K562 (cell line): ENCODE data around the gene HMCES. TPM values are rescaled to one million over a fixed set of nuclear protein-coding genes. Genes with fewer than 3 reads are reported as not detected.
A peak's percentile ranks its signal among the peaks of the same experiment; 100 is the strongest.

Experiments
- ATAC-seq: fragments of 200-7000 bp; cut with Tn5 transposase; 3 replicates; pipeline ENCODE4 v1.9.1; 2020; ENCODE audit warnings: moderate library complexity
- BruUV-seq: library from RNA; stranded (reverse); fragments of 400-500 nt; replicated peaks from 2 replicates; lab custom pipeline; 2021; lab: Mats Ljungman, UMichigan
- CTCF ChIA-PET: fragments of 300-600 bp; formaldehyde crosslinking; extraction: SDS; loops from one replicate; lab custom pipeline; 2021; ENCODE audit warnings: low intra/inter-chr PET ratio; lab: Yijun Ruan, JAX
- POLR2A ChIA-PET: fragments of 300-600, 350-650 bp; sonication (Branson Sonifier 250); formaldehyde crosslinking; extraction: SDS; loops from one replicate; lab custom pipeline; 2021; ENCODE audit warnings: antibody characterized with exemption, inconsistent platforms; lab: Yijun Ruan, JAX
- DNase-seq, 4 experiments: peaks; one replicate each; pipeline versions ENCODE4 v3.0.0 to v3.0.0-alpha.2; 2011 to 2018; ENCODE audit warnings: low spot score in 3 of 4, mixed read lengths in 3 of 4; ENCODE audit errors: extremely low read depth in 1 of 4
- FAIRE-seq: peaks from 2 replicates; lab custom pipeline; 2011; peaks lifted over from hg19 to GRCh38; lab: Jason Lieb, UNC
- H2AFZ ChIP-seq: 2 replicates; pipeline ENCODE4 v1.6.0; 2011; ENCODE audit warnings: low read depth, low read length, control low read depth, inconsistent platforms
- H3K27ac ChIP-seq: fragments of 200-600 bp; 3 replicates; pipeline ENCODE4 v1.8.0; 2011; ENCODE audit warnings: low read depth, mild to moderate bottlenecking, control low read depth, inconsistent platforms, low read length, moderate library complexity, mixed read lengths; ENCODE audit errors: extremely low read depth
- H3K27me3 ChIP-seq, 2 experiments: fragments of 300-600 bp in 1 of 2; 2 replicates in 1 of 2; 3 replicates in 1 of 2; pipeline versions ENCODE4 v1.6.0 to v1.8.0; 2011; ENCODE audit warnings: inconsistent platforms in 2 of 2, low read length in 2 of 2, mild to moderate bottlenecking in 1 of 2, mixed read lengths in 1 of 2, moderate library complexity in 1 of 2; ENCODE audit not compliant: control insufficient read depth in 2 of 2, insufficient read depth in 2 of 2
- H3K36me3 ChIP-seq: fragments of 300-600 bp; 3 replicates; pipeline ENCODE4 v1.8.0; 2011; ENCODE audit warnings: mild to moderate bottlenecking, low read length, inconsistent platforms; ENCODE audit not compliant: control insufficient read depth, insufficient read depth
- H3K4me1 ChIP-seq, 2 experiments: fragments of 200-600 bp in 1 of 2; replicated peaks in 1 of 2; 2 replicates in 1 of 2; 3 replicates in 1 of 2; pipeline versions ENCODE4 v1.5.1 to v1.8.0; 2011; ENCODE audit warnings: inconsistent platforms in 2 of 2, low read length in 2 of 2, mild to moderate bottlenecking in 1 of 2, mixed read lengths in 1 of 2, moderate library complexity in 1 of 2; ENCODE audit not compliant: control insufficient read depth in 2 of 2, insufficient read depth in 2 of 2
- H3K4me2 ChIP-seq: 2 replicates; pipeline ENCODE4 v1.6.1; 2011; ENCODE audit warnings: low read length, control low read depth, inconsistent platforms, mixed read lengths; ENCODE audit not compliant: insufficient read depth
- H3K4me3 ChIP-seq: fragments of 200-600 bp; sonication (generic), shearing (Covaris generic); 2 replicates; pipeline ENCODE4 v1.5.1; 2016; ENCODE audit warnings: control low read depth, inconsistent platforms
- H3K79me2 ChIP-seq: fragments of 200-600 bp; 3 replicates; pipeline ENCODE4 v1.8.0; 2011; ENCODE audit warnings: low read length, inconsistent platforms; ENCODE audit not compliant: control insufficient read depth, insufficient read depth
- H3K9ac ChIP-seq, 2 experiments: 2 replicates each; pipeline versions ENCODE4 v1.6.0 to v1.6.1; 2011; ENCODE audit warnings: low read depth in 2 of 2, low read length in 2 of 2, control low read depth in 1 of 2, inconsistent platforms in 1 of 2, mild to moderate bottlenecking in 1 of 2, mixed read lengths in 1 of 2; ENCODE audit not compliant: insufficient read depth in 1 of 2
- H3K9me1 ChIP-seq: one replicate; pipeline ENCODE4 v1.6.0; 2011; ENCODE audit warnings: inconsistent platforms, mild to moderate bottlenecking, low read length, moderate library complexity; ENCODE audit not compliant: control insufficient read depth, insufficient read depth
- H3K9me3 ChIP-seq: replicated peaks from 2 replicates; pipeline ENCODE4 v1.5.1; 2011; ENCODE audit warnings: low read depth, low read length, inconsistent platforms; ENCODE audit not compliant: control insufficient read depth, insufficient read depth
- H4K20me1 ChIP-seq: replicated peaks from 2 replicates; pipeline ENCODE4 v1.6.1; 2011; ENCODE audit warnings: low read length, inconsistent platforms, mixed read lengths; ENCODE audit not compliant: control insufficient read depth, insufficient read depth
- MCM2 ChIP-seq: fragments of 450-650 bp; IDR thresholded peaks from 2 replicates; pipeline ENCODE4 v1.6.1; 2017; ENCODE audit warnings: low read depth, mild to moderate bottlenecking
- SP2 ChIP-seq: IDR thresholded peaks from 2 replicates; pipeline ENCODE4 v1.6.1; 2011; ENCODE audit warnings: mild to moderate bottlenecking, low read depth, low read length, moderate library complexity; ENCODE audit not compliant: poor library complexity, severe bottlenecking; ENCODE audit errors: extremely low read depth
- SPI1 ChIP-seq: IDR thresholded peaks from 2 replicates; pipeline ENCODE4 v1.6.1; 2011; ENCODE audit warnings: low read depth, low read length, control low read depth, borderline replicate concordance
- WGBS: fragments of 100-300 bp; shearing (Covaris generic); methylation state at CpG from one replicate; pipeline ENCODE4 v1.1.6; 2016; ENCODE audit warnings: low coverage, mixed read lengths; ENCODE audit not compliant: insufficient coverage; ENCODE audit errors: missing lambda C conversion rate; 5-methylcytosine and 5-hydroxymethylcytosine counted together
- in situ Hi-C: fragments of 300-500 bp; cut with MboI; formaldehyde crosslinking; loops from 4 replicates; pipeline ENCODE4 v1.15.0; 2018; ENCODE audit warnings: inconsistent platforms, mixed read lengths
- intact Hi-C: fragments of 100-400 bp; cut with micrococcal nuclease; formaldehyde crosslinking; loops from 2 replicates; pipeline ENCODE4 v1.14.2; 2022
- polyA plus RNA-seq, 8 experiments: library from polyadenylated mRNA; depleted of rRNA in 4 of 8; stranded (reverse) in 5 of 8; unstranded in 3 of 8; fragments of >200 nt; fragmentation: Nextera tagmentation in 2 of 8; fragmentation: Illumina TruSeq in 1 of 8; extraction: Ambion mirVana in 2 of 8; extraction: Trizol in 1 of 8; gene quantifications; 2 replicates each; pipeline versions ENCODE4 v1.2.1 to v1.2.3, GENCODE V29; 2011 to 2014; ENCODE audit warnings: inconsistent platforms in 1 of 8, missing spikeins in 1 of 8
- total RNA-seq, 7 experiments: library from RNA; depleted of rRNA in 6 of 7; stranded (reverse); fragments of >200 nt in 6 of 7; fragmentation: Illumina TruSeq in 2 of 7; extraction: Trizol in 2 of 7; gene quantifications; 2 replicates each; pipeline versions ENCODE4 v1.2.1 to v1.2.3, GENCODE V29; 2011 to 2021; ENCODE audit warnings: low replicate concordance in 1 of 7
- TF ChIP-seq, protein P1 (sequence below): fragments of 450-650 bp; IDR thresholded peaks from 2 replicates; pipeline ENCODE4 v1.6.1; 2016; ENCODE audit warnings: missing biosample characterization, missing genetic modification characterization
- TF ChIP-seq, protein P2 (sequence below): sonication (generic); formaldehyde crosslinking; IDR thresholded peaks from 2 replicates; pipeline ENCODE4 v1.8.1; 2023; ENCODE audit warnings: mild to moderate bottlenecking, missing genetic modification reagents, moderate library complexity
- TF ChIP-seq, protein P3 (sequence below): fragments of 450-650 bp; IDR thresholded peaks from 2 replicates; pipeline ENCODE4 v1.7.1; 2018; ENCODE audit warnings: mild to moderate bottlenecking, low read depth; ENCODE audit not compliant: partially characterized antibody

HMCES gene
- total and polyA plus RNA-seq, 9 of the 15 experiments (the other 6 are each of a cell fraction or from before 2014, with no cell fraction given): 18.8 to 45.3 (median 24.8) TPM

DNA sequence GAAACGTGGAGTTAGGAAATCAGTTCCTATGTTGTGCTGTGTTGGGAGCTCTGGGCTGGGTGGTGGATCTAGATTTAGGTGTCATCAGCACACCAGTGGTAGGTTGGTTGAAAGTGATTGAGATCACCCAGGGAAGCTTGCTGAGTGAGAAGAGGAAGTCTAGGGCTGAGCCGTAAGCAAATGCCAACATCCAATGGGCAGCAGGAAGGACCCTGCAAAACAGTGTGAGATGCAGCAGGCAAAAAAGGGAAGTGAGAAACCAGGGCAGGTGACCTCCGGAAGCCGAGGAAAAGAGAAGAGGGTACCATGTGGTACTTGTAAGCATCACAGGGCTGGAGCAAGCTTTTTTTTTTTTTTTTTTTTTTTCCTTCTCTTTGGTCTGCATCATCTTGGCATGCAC, 45.1 kb upstream of the HMCES start:
- ATAC-seq (no peak), DNase-seq (no peak), FAIRE-seq (no peak)
- H3K27ac ChIP-seq: no peak overlapping the region
- TF ChIP-seq, protein P1, sequence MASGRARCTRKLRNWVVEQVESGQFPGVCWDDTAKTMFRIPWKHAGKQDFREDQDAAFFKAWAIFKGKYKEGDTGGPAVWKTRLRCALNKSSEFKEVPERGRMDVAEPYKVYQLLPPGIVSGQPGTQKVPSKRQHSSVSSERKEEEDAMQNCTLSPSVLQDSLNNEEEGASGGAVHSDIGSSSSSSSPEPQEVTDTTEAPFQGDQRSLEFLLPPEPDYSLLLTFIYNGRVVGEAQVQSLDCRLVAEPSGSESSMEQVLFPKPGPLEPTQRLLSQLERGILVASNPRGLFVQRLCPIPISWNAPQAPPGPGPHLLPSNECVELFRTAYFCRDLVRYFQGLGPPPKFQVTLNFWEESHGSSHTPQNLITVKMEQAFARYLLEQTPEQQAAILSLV (tag): no peak
- TF ChIP-seq SP2 (no peak), SPI1 (peak; percentile 85), MCM2 (no peak)
- TF ChIP-seq, protein P2, sequence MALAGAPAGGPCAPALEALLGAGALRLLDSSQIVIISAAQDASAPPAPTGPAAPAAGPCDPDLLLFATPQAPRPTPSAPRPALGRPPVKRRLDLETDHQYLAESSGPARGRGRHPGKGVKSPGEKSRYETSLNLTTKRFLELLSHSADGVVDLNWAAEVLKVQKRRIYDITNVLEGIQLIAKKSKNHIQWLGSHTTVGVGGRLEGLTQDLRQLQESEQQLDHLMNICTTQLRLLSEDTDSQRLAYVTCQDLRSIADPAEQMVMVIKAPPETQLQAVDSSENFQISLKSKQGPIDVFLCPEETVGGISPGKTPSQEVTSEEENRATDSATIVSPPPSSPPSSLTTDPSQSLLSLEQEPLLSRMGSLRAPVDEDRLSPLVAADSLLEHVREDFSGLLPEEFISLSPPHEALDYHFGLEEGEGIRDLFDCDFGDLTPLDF (CRISPR knock-in tag): no peak
- TF ChIP-seq, protein P3, sequence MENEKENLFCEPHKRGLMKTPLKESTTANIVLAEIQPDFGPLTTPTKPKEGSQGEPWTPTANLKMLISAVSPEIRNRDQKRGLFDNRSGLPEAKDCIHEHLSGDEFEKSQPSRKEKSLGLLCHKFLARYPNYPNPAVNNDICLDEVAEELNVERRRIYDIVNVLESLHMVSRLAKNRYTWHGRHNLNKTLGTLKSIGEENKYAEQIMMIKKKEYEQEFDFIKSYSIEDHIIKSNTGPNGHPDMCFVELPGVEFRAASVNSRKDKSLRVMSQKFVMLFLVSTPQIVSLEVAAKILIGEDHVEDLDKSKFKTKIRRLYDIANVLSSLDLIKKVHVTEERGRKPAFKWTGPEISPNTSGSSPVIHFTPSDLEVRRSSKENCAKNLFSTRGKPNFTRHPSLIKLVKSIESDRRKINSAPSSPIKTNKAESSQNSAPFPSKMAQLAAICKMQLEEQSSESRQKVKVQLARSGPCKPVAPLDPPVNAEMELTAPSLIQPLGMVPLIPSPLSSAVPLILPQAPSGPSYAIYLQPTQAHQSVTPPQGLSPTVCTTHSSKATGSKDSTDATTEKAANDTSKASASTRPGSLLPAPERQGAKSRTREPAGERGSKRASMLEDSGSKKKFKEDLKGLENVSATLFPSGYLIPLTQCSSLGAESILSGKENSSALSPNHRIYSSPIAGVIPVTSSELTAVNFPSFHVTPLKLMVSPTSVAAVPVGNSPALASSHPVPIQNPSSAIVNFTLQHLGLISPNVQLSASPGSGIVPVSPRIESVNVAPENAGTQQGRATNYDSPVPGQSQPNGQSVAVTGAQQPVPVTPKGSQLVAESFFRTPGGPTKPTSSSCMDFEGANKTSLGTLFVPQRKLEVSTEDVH: no peak
- no peaks in the 10 kb centered on the region for H3K9me1 ChIP-seq
- no peaks in the 10 kb centered on the region for H3K79me2 ChIP-seq
- no peak overlapping the region for H3K4me2 ChIP-seq
- intact Hi-C loops: no loop called here
- no peaks in the 10 kb centered on the region for H3K9me3 ChIP-seq
- no peak overlapping the region for H3K4me3 ChIP-seq
- H2AFZ ChIP-seq: no peak overlapping the region
- ChIA-PET POLR2A (interaction anchor here (0.5 kb wide), 1 partner anchor 12 kb away, joined by 4 read pairs; no protein-coding TSS in a partner anchor), CTCF (no interaction called here)
- WGBS: 46% methylated on average over 2 of the region's 4 CpGs
- no peaks in the 10 kb centered on the region for H4K20me1 ChIP-seq
- H3K9ac ChIP-seq: no peak overlapping the region
- in situ Hi-C loops: no loop called here
- peaks cover 20 to 28% of the 10 kb centered on the region in 2 experiments; a peak in 4 of 5 replicates for H3K4me1 ChIP-seq
- H3K27me3 ChIP-seq: no peaks in the 10 kb centered on the region
- no peaks in the 10 kb centered on the region for H3K36me3 ChIP-seq
- BruUV-seq: no TSS peak
